ENCODE data around the gene SAMD10. TPM values are rescaled to one million over a fixed set of nuclear protein-coding genes. Genes with fewer than 3 reads are reported as not detected.

SAMD10 gene
- total RNA-seq, 4 donors from 2014 or later = 5.9 to 86.2 (median 19.4) TPM

DNA sequence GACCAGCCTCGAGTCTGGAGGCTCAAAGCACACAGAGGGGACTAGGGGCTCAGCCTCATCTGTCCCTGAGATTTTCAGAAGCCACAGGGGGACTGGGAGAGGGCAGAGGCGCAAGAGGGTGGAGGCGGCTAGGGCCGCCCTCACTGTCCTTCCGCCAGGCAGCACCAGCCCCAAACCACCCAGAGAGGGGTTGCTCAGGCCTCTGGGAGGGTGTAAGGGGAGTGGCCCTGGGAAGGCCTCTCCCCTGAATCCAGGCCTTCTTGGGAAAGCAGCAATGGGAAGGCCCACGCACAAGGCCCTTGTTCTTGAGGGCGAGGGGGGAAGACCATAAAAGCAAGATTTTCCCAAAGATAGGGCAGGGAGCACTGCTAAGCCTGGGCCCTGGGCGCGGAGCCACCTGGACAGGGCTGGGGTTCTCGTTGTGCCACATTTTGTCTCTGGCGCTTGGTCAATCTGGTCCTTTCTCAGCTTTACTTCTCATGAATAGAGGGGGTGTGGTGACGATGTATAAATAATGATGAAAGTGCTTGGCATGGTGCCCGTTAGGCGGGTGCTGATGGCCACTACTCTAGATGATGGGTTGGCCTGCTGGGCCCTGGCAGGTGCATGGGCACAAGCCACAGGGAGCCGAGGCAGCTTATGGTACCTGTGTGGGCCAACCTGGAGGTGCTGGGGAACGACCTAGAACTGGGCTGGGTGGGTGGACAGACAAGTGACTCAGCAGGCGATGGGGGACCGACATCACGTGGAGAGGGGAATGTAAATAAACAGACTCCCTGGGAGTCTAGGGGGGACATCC, 4.8 kb downstream of the SAMD10 start:
- H3K4me3 ChIP-seq = no peak overlapping the region
- TF ChIP-seq EP300 (IDR thresholded peaks at IDR 0.05; ENCODE audit: low read depth) (no peak), POLR2A (IDR thresholded peaks at IDR 0.05) (no peak), POLR2AphosphoS5 (IDR thresholded peaks at IDR 0.05) (no peak)
- TF ChIP-seq, protein P1, sequence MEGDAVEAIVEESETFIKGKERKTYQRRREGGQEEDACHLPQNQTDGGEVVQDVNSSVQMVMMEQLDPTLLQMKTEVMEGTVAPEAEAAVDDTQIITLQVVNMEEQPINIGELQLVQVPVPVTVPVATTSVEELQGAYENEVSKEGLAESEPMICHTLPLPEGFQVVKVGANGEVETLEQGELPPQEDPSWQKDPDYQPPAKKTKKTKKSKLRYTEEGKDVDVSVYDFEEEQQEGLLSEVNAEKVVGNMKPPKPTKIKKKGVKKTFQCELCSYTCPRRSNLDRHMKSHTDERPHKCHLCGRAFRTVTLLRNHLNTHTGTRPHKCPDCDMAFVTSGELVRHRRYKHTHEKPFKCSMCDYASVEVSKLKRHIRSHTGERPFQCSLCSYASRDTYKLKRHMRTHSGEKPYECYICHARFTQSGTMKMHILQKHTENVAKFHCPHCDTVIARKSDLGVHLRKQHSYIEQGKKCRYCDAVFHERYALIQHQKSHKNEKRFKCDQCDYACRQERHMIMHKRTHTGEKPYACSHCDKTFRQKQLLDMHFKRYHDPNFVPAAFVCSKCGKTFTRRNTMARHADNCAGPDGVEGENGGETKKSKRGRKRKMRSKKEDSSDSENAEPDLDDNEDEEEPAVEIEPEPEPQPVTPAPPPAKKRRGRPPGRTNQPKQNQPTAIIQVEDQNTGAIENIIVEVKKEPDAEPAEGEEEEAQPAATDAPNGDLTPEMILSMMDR (IDR thresholded peaks at IDR 0.05) = no peak
- H3K36me3 ChIP-seq = no peaks in the 10 kb centered on the region
- 77% methylated on average over 19 of the region's 19 CpGs; no CpG with 5 or more reads in 1 of the 2 donors for WGBS, 2 donors (ENCODE audit: low coverage in 1 of 2)
- peaks cover 9% of the 10 kb centered on the region for H3K27me3 ChIP-seq
- no peak overlapping the region for H3K27ac ChIP-seq
- in situ Hi-C loops (cut with MboI; ENCODE audit: low pct_ligation_motif_present in 1 of 4, low pct_unique_long_range_greater_than_20kb in 1 of 4, low sequenced_read_pairs in 3 of 4) = no loop called here
- peaks cover 8 to 21% (median 10%) of the 10 kb centered on the region in 4 donors for H3K4me1 ChIP-seq
- H3K9me3 ChIP-seq = no peaks in the 10 kb centered on the region
- DNase-seq = no peak
- intact Hi-C loops (cut with DNase I; ENCODE audit: low total_unique reads) = loop anchor here (5.0 to 10.0 kb wide), 3 partner anchors 67 to 437 kb away; partner anchors contain the start of gene PTK6

DNA sequence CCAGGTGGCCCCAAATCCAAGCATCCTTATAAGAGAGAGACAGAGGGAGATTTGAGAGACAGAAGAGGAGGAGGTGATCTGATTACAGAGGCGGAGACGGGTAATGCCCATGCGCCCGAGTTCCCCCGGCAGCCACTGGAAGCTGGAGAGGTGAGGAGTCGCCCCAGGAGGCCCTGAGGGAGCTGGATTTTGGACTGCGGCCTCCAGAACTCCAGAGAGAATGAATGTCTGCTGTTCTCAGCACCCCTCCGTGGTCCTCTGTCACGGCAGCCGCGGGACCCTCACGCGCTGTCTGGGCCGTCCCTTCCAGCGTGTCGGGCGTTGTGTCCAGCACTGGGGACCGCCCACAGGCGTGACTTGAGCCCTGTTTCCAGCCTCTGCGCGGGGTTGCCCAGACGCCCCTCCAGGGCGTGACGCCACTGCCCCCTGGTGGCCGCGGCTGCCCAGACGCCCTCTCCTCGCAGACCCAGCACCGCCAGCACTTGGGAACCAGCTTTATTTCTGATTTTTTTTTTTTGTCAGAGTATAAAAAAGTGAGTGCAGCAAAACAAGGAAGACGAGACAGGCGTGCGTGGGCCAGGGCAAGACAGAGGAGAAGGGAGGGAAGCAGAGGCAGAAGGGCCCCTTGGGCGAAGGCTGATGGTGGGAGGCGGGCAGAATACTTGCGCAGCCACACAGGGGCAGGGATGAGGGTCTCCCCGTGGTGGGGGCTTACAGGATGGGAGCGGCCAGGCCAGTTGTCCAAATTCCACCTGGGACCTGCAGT, 5.6 kb downstream of the SAMD10 start:
- DNase-seq = peak; percentile 89
- 3 to 17% methylated on average over 8 to 30 of the region's 37 CpGs for WGBS, 2 donors (ENCODE audit: low coverage in 1 of 2)
- peak overlapping the region in 3 of 4 donors; percentile 1 to 53 (median 23) for H3K27ac ChIP-seq
- H3K36me3 ChIP-seq = no peaks in the 10 kb centered on the region
- in situ Hi-C loops (cut with MboI; ENCODE audit: low pct_ligation_motif_present in 1 of 4, low pct_unique_long_range_greater_than_20kb in 1 of 4, low sequenced_read_pairs in 3 of 4) = no loop called here
- peaks cover 13% of the 10 kb centered on the region for H3K27me3 ChIP-seq
- peaks cover 8 to 24% (median 12%) of the 10 kb centered on the region in 4 donors for H3K4me1 ChIP-seq
- peak overlapping the region in 2 of 4 donors; percentile 9 to 39 for H3K4me3 ChIP-seq
- no peaks in the 10 kb centered on the region for H3K9me3 ChIP-seq
- intact Hi-C loops (cut with DNase I; ENCODE audit: low total_unique reads) = loop anchor here (5.0 to 10.0 kb wide), 3 partner anchors 67 to 437 kb away; partner anchors contain the start of gene PTK6
- TF ChIP-seq, protein P1 (IDR thresholded peaks at IDR 0.05) = peak; percentile 97 to 99 (median 99)
- no peak for TF ChIP-seq POLR2A (IDR thresholded peaks at IDR 0.05)
- TF ChIP-seq POLR2AphosphoS5 (IDR thresholded peaks at IDR 0.05) = no peak
- TF ChIP-seq EP300 (IDR thresholded peaks at IDR 0.05; ENCODE audit: low read depth) = no peak

DNA sequence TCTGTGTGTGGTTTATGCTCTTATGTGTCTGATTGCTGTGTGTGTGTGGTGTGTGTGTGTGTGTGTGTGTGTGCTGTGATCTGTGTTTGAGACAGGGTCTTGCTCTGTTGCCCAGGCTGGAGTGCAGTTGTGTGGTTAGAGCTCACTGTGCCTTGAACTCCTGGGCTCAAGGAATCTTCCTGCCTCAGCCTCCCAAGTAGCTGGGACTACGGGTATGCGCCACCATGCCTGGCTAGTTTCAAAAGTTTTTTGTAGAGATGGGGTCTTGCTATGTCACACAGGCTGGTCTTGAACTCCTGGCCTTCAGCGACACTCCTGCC, 6.3 kb downstream of the SAMD10 start:
- no peak for DNase-seq
- H3K9me3 ChIP-seq = no peaks in the 10 kb centered on the region
- H3K27ac ChIP-seq = peak overlapping the region in 1 of 4 donors; percentile 23
- peaks cover 8 to 24% (median 13%) of the 10 kb centered on the region in 4 donors for H3K4me1 ChIP-seq
- intact Hi-C loops (cut with DNase I; ENCODE audit: low total_unique reads) = loop anchor here (5.0 to 10.0 kb wide), 3 partner anchors 66 to 436 kb away; partner anchors contain the start of gene PTK6
- TF ChIP-seq POLR2AphosphoS5 (IDR thresholded peaks at IDR 0.05) (no peak), POLR2A (IDR thresholded peaks at IDR 0.05) (no peak), EP300 (IDR thresholded peaks at IDR 0.05; ENCODE audit: low read depth) (no peak)
- TF ChIP-seq, protein P1 (IDR thresholded peaks at IDR 0.05) = no peak
- H3K36me3 ChIP-seq = no peaks in the 10 kb centered on the region
- H3K27me3 ChIP-seq = peaks cover 13% of the 10 kb centered on the region
- 91 to 100% methylated on average over 1 to 3 of the region's 3 CpGs for WGBS, 2 donors (ENCODE audit: low coverage in 1 of 2)
- H3K4me3 ChIP-seq = no peak overlapping the region
- in situ Hi-C loops (cut with MboI; ENCODE audit: low pct_ligation_motif_present in 1 of 4, low pct_unique_long_range_greater_than_20kb in 1 of 4, low sequenced_read_pairs in 3 of 4) = no loop called here

Data from transverse colon (tissue), 4 donors.